ENCODE measurements around the gene S1PR3. TPM values are rescaled to one million over a fixed set of nuclear protein-coding genes. Genes with fewer than 3 reads are reported as not detected.

The S1PR3 gene
- polyA plus RNA-seq, 2 donors = 3.2 to 6.7 TPM

DNA sequence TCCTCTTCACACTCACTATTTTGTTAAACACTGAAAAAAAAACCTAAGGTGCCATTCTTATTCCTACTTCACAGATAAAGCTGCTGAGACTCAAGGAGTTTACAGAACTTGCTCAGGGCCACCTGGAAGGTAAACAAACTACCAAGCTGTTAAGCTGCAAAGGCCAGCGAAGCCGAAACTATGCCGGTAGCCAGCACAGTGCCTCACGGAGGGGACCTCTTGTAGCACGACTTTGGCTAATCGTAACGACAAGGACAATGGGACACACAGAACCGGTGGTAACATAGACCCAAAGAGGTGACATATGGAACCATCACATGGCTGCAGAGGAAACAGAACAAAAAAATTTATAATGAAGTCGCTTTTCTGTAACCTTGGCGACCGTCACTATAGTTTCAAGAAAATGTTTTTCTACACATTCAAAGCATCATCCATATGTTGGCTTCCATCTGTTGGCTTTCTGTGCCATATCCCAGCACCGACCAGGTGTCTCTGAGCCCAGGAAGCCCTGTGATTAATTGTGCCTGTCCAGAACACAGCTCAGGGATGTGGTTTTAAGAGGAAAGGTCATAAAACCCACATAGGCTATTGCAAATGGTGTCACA lies 60.3 kb downstream of the S1PR3 start:
- Histone ChIP-seq H3K27ac (ENCODE audit: low read depth in 2 of 2, low read length in 1 of 2) (no peak overlapping the region), H3K4me3 (ENCODE audit: low read depth in 1 of 2, low read length in 2 of 2) (no peak overlapping the region)
- WGBS, 2 donors = 91 to 94% methylated on average over 12 of the region's 12 CpGs

DNA sequence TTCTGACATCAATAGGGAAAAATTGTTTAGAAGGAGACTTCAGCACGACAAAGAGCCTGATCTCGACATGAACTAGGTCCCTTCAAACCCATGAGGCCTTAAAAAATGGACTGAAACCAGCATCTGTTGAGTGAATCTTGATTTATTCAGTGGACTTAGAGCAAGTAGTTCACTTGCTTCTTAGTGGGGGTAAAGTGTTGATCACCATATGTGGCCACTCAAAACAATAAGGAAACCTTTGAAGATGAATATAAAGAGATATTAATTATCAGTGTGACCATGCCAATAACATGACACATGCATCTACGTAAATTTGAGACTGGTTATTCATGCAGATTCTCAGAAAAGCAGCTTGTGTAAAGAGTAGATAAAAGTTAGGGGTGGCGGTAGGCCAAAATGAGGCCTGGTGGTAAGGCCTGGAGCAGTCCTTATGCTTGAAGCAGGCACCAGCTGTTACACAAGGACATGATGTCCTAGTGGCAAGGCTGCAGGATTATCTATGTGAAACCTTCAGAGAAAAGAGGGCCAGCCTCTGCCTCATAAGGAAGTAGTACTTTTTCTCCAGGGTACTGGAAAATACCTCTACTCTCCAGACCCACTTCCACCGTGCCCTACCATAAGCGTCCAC lies 61.3 kb downstream of the S1PR3 start:
- WGBS, 2 donors = 87% methylated on average over 6 of the region's 6 CpGs
- H3K4me3 ChIP-seq (ENCODE audit: low read depth in 1 of 2, low read length in 2 of 2) = no peak overlapping the region
- no peaks in the 10 kb centered on the region for H3K27me3 ChIP-seq (ENCODE audit: control insufficient read depth in 1 of 2, insufficient read depth in 2 of 2, low read length in 2 of 2)
- H3K9me3 ChIP-seq (ENCODE audit: control insufficient read depth in 2 of 2, insufficient read depth in 1 of 2, low read depth in 1 of 2, low read length in 1 of 2) = peaks cover 0 to 2% of the 10 kb centered on the region in 2 donors
- no peak overlapping the region for H3K27ac ChIP-seq (ENCODE audit: low read depth in 2 of 2, low read length in 1 of 2)
- H3K4me1 ChIP-seq (ENCODE audit: control insufficient read depth in 2 of 2, insufficient read depth in 2 of 2, low read length in 1 of 2) = peaks cover 0 to 3% of the 10 kb centered on the region in 2 donors
- no peaks in the 10 kb centered on the region for H3K36me3 ChIP-seq (ENCODE audit: control insufficient read depth in 2 of 2, insufficient read depth in 2 of 2, low read length in 1 of 2)

More for the DNA sequence above, 60.3 kb downstream of the S1PR3 start:
- Histone ChIP-seq H3K36me3 (ENCODE audit: control insufficient read depth in 2 of 2, insufficient read depth in 2 of 2, low read length in 1 of 2) (no peaks in the 10 kb centered on the region), H3K9me3 (ENCODE audit: control insufficient read depth in 2 of 2, insufficient read depth in 1 of 2, low read depth in 1 of 2, low read length in 1 of 2) (peaks cover 0 to 2% of the 10 kb centered on the region in 2 donors), H3K4me1 (ENCODE audit: control insufficient read depth in 2 of 2, insufficient read depth in 2 of 2, low read length in 1 of 2) (peaks cover 0 to 3% of the 10 kb centered on the region in 2 donors), H3K27me3 (ENCODE audit: control insufficient read depth in 1 of 2, insufficient read depth in 2 of 2, low read length in 2 of 2) (no peaks in the 10 kb centered on the region)

DNA sequence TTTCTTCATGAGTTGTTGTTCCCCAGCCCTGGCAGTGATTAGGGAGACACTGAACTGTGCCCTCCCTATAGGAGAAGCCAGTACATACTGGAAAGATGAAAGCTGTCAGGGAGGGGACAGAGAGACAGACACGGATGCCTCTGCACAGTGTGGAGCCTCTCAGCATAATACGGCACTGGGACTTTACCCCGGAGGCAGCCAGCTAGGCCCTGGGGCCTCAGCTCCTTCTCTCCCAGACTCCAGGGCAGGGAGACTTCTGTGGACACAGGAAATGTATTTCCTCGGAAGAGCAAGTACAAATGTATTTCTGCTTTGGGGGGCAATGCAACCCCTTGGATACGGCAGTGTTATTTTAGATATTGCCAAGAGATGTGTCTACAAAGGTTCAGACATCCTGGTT lies 62.0 kb downstream of the S1PR3 start:
- Histone ChIP-seq H3K36me3 (ENCODE audit: control insufficient read depth in 2 of 2, insufficient read depth in 2 of 2, low read length in 1 of 2) (peaks cover 0 to under 1% of the 10 kb centered on the region in 2 donors), H3K4me1 (ENCODE audit: control insufficient read depth in 2 of 2, insufficient read depth in 2 of 2, low read length in 1 of 2) (peaks cover 0 to 3% of the 10 kb centered on the region in 2 donors), H3K27me3 (ENCODE audit: control insufficient read depth in 1 of 2, insufficient read depth in 2 of 2, low read length in 2 of 2) (no peaks in the 10 kb centered on the region), H3K27ac (ENCODE audit: low read depth in 2 of 2, low read length in 1 of 2) (no peak overlapping the region), H3K4me3 (ENCODE audit: low read depth in 1 of 2, low read length in 2 of 2) (no peak overlapping the region), H3K9me3 (ENCODE audit: control insufficient read depth in 2 of 2, insufficient read depth in 1 of 2, low read depth in 1 of 2, low read length in 1 of 2) (peaks cover 0 to 2% of the 10 kb centered on the region in 2 donors)
- WGBS, 2 donors = 89% methylated on average over 5 of the region's 5 CpGs

Other genes with a start within 250 kb of the S1PR3 start
- gene SHC3, start 187.3 kb downstream of the S1PR3 start, polyA plus RNA-seq = under 1 TPM; 0.19 to 0.35 TPM